Endothelial cell of umbilical vein (primary cell): ENCODE measurements around the gene CLP1. TPM values are rescaled to one million over a fixed set of nuclear protein-coding genes. Genes with fewer than 3 reads are reported as not detected.

Experiments used
- BruUV-seq: library from RNA; stranded (reverse); fragments of 400-500 nt; replicated peaks from 2 replicates; lab custom pipeline; 2021; lab: Mats Ljungman, UMichigan
- CTCF ChIA-PET: fragments of 300-600, 350-600 bp; sonication (Branson Sonifier 250); formaldehyde crosslinking; loops from one replicate; lab custom pipeline; 2021; ENCODE audit warnings: antibody characterized with exemption, inconsistent platforms; lab: Charles Lee
- POLR2A ChIA-PET: fragments of 300-600, 350-600 bp; sonication (Branson Sonifier 250); formaldehyde crosslinking; loops from one replicate; lab custom pipeline; 2021; ENCODE audit warnings: antibody characterized with exemption, inconsistent platforms; lab: Charles Lee
- DNase-seq: peaks from one replicate; pipeline ENCODE4 v3.0.0-alpha.2; 2011; ENCODE audit warnings: low read depth, low spot score
- FAIRE-seq: peaks from 2 replicates; lab custom pipeline; 2011; peaks lifted over from hg19 to GRCh38; lab: Jason Lieb, UNC
- H2AFZ ChIP-seq: 2 replicates; pipeline ENCODE4 v1.6.0; 2012; ENCODE audit warnings: low read depth, low read length, control low read depth, inconsistent platforms
- H3K27ac ChIP-seq: 2 replicates; pipeline ENCODE4 v1.5.1; 2011; ENCODE audit warnings: low read depth, mild to moderate bottlenecking, control low read depth, low read length, moderate library complexity; ENCODE audit not compliant: insufficient read depth
- H3K27me3 ChIP-seq, 2 experiments: 2 replicates each; pipeline versions ENCODE4 v1.6.0 to v1.6.1; 2011; ENCODE audit warnings: low read length in 2 of 2, mixed read lengths in 1 of 2; ENCODE audit not compliant: control insufficient read depth in 2 of 2, insufficient read depth in 2 of 2
- H3K36me3 ChIP-seq, 2 experiments: 2 replicates in 1 of 2; 3 replicates in 1 of 2; pipeline ENCODE4 v1.5.1; 2011; ENCODE audit warnings: low read length in 2 of 2, mild to moderate bottlenecking in 1 of 2, moderate library complexity in 1 of 2; ENCODE audit not compliant: control insufficient read depth in 2 of 2, insufficient read depth in 2 of 2; ENCODE audit errors: extremely low read depth in 1 of 2
- H3K4me1 ChIP-seq: 3 replicates; pipeline ENCODE4 v1.5.1; 2011; ENCODE audit warnings: mild to moderate bottlenecking, low read length; ENCODE audit not compliant: control insufficient read depth, insufficient read depth; ENCODE audit errors: extremely low read depth
- H3K4me2 ChIP-seq: 2 replicates; pipeline ENCODE4 v1.6.1; 2011; ENCODE audit warnings: low read length, control low read depth, mixed read lengths; ENCODE audit not compliant: insufficient read depth
- H3K4me3 ChIP-seq, 3 experiments: fragments of 200-600 bp in 1 of 3; sonication (generic), shearing (Covaris generic) in 1 of 3; replicated peaks in 1 of 3; 2 replicates each; pipeline ENCODE4 v1.5.1; 2011 to 2016; ENCODE audit warnings: control low read depth in 3 of 3, low read length in 3 of 3, mild to moderate bottlenecking in 2 of 3, inconsistent platforms in 1 of 3, low read depth in 1 of 3, moderate library complexity in 1 of 3; ENCODE audit not compliant: insufficient read depth in 1 of 3
- H3K79me2 ChIP-seq: 2 replicates; pipeline ENCODE4 v1.6.0; 2012; ENCODE audit warnings: low read length, inconsistent platforms; ENCODE audit not compliant: control insufficient read depth, insufficient read depth
- H3K9ac ChIP-seq: replicated peaks from 2 replicates; pipeline ENCODE3; 2011; ENCODE audit warnings: low read length, control low read depth; ENCODE audit not compliant: insufficient read depth; ENCODE audit errors: extremely low read depth
- H3K9me1 ChIP-seq: replicated peaks from 3 replicates; pipeline ENCODE4 v1.6.0; 2011; ENCODE audit warnings: mild to moderate bottlenecking, low read length; ENCODE audit not compliant: control insufficient read depth, insufficient read depth; ENCODE audit errors: extremely low read depth
- H3K9me3 ChIP-seq: replicated peaks from 2 replicates; pipeline ENCODE4 v1.5.1; 2012; ENCODE audit warnings: low read length, inconsistent platforms; ENCODE audit not compliant: control insufficient read depth, insufficient read depth
- H4K20me1 ChIP-seq: replicated peaks from 2 replicates; pipeline ENCODE3; 2011; ENCODE audit warnings: mild to moderate bottlenecking, low read length; ENCODE audit not compliant: control insufficient read depth, insufficient read depth; ENCODE audit errors: extremely low read depth
- EZH2 ChIP-seq: IDR thresholded peaks from 2 replicates; pipeline ENCODE4 v1.6.1; 2012; ENCODE audit warnings: borderline replicate concordance, low read depth, mild to moderate bottlenecking, moderate library complexity, low read length, inconsistent platforms; ENCODE audit not compliant: severe bottlenecking
- FOS ChIP-seq: IDR thresholded peaks from 2 replicates; pipeline ENCODE4 v1.6.1; 2011; ENCODE audit warnings: mild to moderate bottlenecking, low read length, moderate library complexity, borderline replicate concordance; ENCODE audit not compliant: insufficient read depth
- GATA2 ChIP-seq: IDR thresholded peaks from 2 replicates; pipeline ENCODE4 v1.7.0; 2011; ENCODE audit warnings: low read depth, mild to moderate bottlenecking, moderate library complexity, mixed read lengths, low read length; ENCODE audit not compliant: insufficient read length, insufficient read depth
- JUN ChIP-seq: IDR thresholded peaks from 2 replicates; pipeline ENCODE4 v1.6.1; 2011; ENCODE audit warnings: borderline replicate concordance, low read depth; ENCODE audit not compliant: insufficient read length, insufficient read depth
- MYC ChIP-seq: IDR thresholded peaks from one replicate; pipeline ENCODE4 v1.6.1; 2011; ENCODE audit warnings: mild to moderate bottlenecking, low read depth, low read length
- POLR2A ChIP-seq: IDR thresholded peaks from 2 replicates; pipeline ENCODE4 v1.6.1; 2012; ENCODE audit warnings: low read depth, mild to moderate bottlenecking, control low read depth, low read length
- POLR2AphosphoS5 ChIP-seq: IDR thresholded peaks from 2 replicates; pipeline ENCODE4 v1.6.1; 2012; ENCODE audit warnings: low read depth, mild to moderate bottlenecking, control low read depth, low read length, moderate library complexity; ENCODE audit not compliant: insufficient read depth
- dilution Hi-C: fragments of 300-500 bp; cut with MboI; formaldehyde crosslinking; loops from one replicate; pipeline ENCODE4 v1.15.0; 2019; ENCODE audit warnings: low sequenced_read_pairs; ENCODE audit not compliant: extremely low pct_ligation_motif_present
- intact Hi-C: fragments of 100-400 bp; cut with micrococcal nuclease; formaldehyde crosslinking; loops from one replicate; pipeline ENCODE4 v1.10.0; 2022
- polyA plus RNA-seq, 4 experiments: library from polyadenylated mRNA; depleted of rRNA in 3 of 4; stranded (reverse) in 3 of 4; unstranded in 1 of 4; fragments of >200 nt; gene quantifications; 2 replicates each; pipeline versions ENCODE4 v1.2.1 to v1.2.3, GENCODE V29; 2011 to 2012; ENCODE audit warnings: missing spikeins in 1 of 4
- total RNA-seq: library from RNA; stranded (reverse); gene quantifications from 2 replicates; pipeline ENCODE4 v1.2.3, GENCODE V29; 2021
- TF ChIP-seq, protein P1 (sequence below): IDR thresholded peaks from 2 replicates; pipeline ENCODE4 v1.6.1; 2011; ENCODE audit not compliant: insufficient read depth, insufficient read length
- TF ChIP-seq, protein P2 (sequence below), 2 donors: IDR thresholded peaks; 1 replicate in 1 of 2; 2 replicates in 1 of 2; pipeline ENCODE4 v1.5.1; 2011; ENCODE audit warnings: low read length in 2 of 2, mild to moderate bottlenecking in 2 of 2, moderate library complexity in 2 of 2, control low read depth in 1 of 2, inconsistent platforms in 1 of 2, low read depth in 1 of 2; ENCODE audit not compliant: insufficient read depth in 1 of 2; ENCODE audit errors: extremely low read depth in 1 of 2

The CLP1 gene
- total and polyA plus RNA-seq, 2 donors (not counting 3 experiments of a cell fraction or from before 2014, with no cell fraction given), result 17.9 to 20.8 TPM

DNA sequence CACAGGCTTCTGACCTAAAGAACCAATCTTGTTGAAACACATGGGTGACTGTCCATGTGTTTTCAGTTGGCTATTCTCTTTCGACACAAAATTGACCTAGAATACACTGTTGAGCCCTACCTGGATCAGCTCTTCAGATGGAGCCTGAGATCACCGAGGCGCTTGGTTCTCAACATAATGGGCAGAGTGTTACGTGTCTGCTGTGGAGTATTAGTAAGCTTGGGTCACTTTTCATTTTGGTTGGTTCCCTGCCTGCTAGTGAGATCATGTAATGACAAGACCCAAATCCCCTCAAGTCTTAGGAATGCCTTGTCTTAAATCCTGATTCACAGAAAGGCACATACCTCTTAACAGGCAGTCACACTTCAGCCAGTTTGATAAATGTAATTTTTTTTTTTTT, 45.8 kb downstream of the CLP1 start:
- POLR2A ChIA-PET, result no interaction called here
- no peaks in the 10 kb centered on the region for H3K27me3 ChIP-seq
- H3K9me3 ChIP-seq, result no peaks in the 10 kb centered on the region
- intact Hi-C loops, result no loop called here
- H3K27ac ChIP-seq, result no peak overlapping the region
- BruUV-seq, result no TSS peak
- dilution Hi-C loops, result no loop called here
- H3K36me3 ChIP-seq, result peaks cover 26 to 34% of the 10 kb centered on the region in 2 experiments
- no peak for TF ChIP-seq EZH2
- TF ChIP-seq, protein P1, sequence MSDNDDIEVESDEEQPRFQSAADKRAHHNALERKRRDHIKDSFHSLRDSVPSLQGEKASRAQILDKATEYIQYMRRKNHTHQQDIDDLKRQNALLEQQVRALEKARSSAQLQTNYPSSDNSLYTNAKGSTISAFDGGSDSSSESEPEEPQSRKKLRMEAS, result no peak
- TF ChIP-seq GATA2, result no peak
- TF ChIP-seq, protein P2, sequence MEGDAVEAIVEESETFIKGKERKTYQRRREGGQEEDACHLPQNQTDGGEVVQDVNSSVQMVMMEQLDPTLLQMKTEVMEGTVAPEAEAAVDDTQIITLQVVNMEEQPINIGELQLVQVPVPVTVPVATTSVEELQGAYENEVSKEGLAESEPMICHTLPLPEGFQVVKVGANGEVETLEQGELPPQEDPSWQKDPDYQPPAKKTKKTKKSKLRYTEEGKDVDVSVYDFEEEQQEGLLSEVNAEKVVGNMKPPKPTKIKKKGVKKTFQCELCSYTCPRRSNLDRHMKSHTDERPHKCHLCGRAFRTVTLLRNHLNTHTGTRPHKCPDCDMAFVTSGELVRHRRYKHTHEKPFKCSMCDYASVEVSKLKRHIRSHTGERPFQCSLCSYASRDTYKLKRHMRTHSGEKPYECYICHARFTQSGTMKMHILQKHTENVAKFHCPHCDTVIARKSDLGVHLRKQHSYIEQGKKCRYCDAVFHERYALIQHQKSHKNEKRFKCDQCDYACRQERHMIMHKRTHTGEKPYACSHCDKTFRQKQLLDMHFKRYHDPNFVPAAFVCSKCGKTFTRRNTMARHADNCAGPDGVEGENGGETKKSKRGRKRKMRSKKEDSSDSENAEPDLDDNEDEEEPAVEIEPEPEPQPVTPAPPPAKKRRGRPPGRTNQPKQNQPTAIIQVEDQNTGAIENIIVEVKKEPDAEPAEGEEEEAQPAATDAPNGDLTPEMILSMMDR (IDR thresholded peaks at IDR 0.05; ENCODE audit: extremely low read depth in 1 of 2, insufficient read depth in 1 of 2, low read depth in 1 of 2, low read length in 2 of 2), result no peak
- no peak for TF ChIP-seq JUN
- TF ChIP-seq MYC, result no peak
- no peak for TF ChIP-seq POLR2AphosphoS5
- no peak for TF ChIP-seq POLR2A
- TF ChIP-seq FOS, result no peak
- no peak for FAIRE-seq
- H3K9me1 ChIP-seq, result no peaks in the 10 kb centered on the region
- peaks cover 2% of the 10 kb centered on the region for H3K79me2 ChIP-seq
- H2AFZ ChIP-seq, result no peak overlapping the region
- H3K4me3 ChIP-seq, result no peak overlapping the region
- H3K9ac ChIP-seq, result no peak overlapping the region
- DNase-seq, result no peak
- no peak overlapping the region for H3K4me2 ChIP-seq
- no peaks in the 10 kb centered on the region for H3K4me1 ChIP-seq
- H4K20me1 ChIP-seq, result no peaks in the 10 kb centered on the region
- CTCF ChIA-PET, result interaction anchor here (0.6 to 1.9 kb wide), 6 partner anchors 9 to 366 kb away, joined by 3 to 6 read pairs (median 4); partner anchors contain the start of gene TMX2
